ENCODE results near the gene APBA2.
"Not testable (repeated sequence)": the region's sequence is repeated elsewhere in the genome, so short reads cannot be mapped to it uniquely, and the experiment has no call there.

The APBA2 gene

DNA sequence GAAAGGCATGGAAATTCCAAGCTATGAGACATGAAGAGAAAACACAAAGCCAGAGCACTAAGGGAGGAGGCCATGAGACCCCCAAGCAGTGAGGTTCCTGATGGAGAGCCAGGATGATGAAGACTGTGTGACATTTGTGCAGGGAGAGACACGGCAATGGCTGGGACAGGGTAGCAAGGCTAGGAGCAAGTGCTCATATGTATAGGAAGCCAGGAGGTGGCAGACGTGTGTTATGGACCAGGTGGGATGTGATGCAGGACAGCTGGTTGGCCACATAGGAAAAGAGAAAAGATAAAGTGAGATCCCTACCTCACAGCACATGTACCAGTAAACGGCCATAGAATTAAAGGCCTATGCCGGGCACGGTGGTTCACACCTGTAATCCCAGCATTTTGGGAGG is 112.7 kb downstream of the APBA2 start:
- no peak for DNase-seq (ENCODE audit: low spot score)

DNA sequence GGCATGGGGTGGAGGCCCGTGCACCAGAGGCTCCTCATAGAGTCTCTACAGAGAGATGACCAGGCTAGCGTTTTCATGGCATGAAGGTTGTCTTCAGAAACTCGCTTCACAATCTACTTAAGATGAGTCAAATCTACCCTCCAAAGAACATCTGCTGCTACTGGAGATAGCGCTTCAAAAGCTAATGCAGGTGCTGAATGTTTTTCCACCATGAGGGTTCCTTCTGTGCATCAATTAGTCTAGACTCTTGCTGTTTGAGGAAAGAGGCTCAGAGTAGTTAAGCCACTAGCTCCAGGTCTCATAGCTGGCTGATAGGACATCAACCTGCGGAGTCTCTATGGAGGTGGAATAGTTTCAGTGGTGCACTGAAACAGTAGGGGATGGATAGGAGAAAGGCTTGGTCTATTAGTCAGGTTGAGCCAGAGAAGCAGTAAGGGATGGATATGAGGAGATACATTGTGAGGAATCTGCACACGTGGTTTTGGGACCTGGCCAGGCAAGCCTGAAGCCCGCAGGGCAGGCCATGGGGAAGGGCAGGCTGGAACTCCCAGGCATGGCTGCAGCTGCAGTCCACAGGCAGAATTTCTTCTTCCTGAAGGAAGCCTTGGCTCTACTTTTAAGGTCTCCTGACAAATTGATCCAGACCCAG is 117.5 kb downstream of the APBA2 start:
- DNase-seq (ENCODE audit: low spot score), result no peak

DNA sequence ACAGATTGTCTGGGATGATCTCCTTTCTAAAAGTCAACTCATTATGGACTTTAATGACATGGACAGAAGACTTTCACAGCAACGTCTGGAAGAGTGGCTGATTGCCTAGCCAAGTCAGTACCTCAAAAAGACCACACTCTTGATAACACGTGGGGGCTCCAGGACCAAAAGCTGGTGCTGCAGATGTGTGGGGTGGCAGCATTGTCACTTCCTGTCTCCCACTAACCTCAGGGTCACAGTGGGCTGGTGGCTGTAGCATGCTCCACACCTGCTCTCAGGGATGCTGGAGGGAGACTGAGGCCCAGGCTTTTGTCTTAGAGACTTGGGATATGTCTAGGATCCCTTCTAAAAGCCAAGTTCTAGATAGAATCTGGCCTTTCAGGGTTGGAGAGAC is 118.1 kb downstream of the APBA2 start:
- no peak for DNase-seq (ENCODE audit: low spot score)

DNA sequence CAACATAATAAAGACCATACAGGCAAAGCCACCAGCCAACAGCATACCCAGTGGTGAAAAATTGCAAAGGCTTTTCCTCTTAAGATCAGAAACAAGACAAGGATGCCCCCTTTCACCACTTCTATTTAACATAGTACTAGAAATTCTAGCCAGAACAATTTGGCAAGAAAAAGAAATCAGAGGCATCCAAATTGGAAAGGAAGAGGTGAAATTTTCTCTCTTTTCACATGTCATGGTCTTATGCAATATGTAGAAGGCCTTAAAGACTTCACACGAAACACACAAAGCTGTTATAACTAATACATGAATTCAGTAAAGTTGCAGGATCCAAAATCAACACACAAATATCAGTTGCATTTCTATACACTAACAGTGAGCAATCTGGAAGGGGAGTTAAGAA is 120.2 kb downstream of the APBA2 start:
- no peak for DNase-seq (ENCODE audit: low spot score)

DNA sequence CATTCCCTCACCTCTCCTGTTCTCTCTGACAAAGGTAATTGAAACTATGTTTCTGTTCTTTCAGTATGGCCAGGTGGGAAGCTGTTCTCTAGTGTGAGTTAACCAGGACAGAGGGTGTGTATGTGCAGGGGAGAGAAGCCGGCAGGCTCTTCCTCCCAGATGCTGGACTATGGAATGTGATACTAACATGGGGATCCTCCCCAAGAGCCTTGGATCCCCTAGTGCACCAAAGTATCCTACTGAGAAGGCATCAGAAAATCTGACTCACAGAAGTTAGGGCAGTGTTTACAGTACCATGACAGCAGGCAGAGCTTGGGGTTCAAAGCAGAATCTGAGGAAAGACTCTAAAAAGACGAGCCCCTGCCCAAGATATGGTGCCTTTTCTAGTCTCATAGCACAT is 123.1 kb downstream of the APBA2 start:
- no peak for DNase-seq (ENCODE audit: low spot score)

DNA sequence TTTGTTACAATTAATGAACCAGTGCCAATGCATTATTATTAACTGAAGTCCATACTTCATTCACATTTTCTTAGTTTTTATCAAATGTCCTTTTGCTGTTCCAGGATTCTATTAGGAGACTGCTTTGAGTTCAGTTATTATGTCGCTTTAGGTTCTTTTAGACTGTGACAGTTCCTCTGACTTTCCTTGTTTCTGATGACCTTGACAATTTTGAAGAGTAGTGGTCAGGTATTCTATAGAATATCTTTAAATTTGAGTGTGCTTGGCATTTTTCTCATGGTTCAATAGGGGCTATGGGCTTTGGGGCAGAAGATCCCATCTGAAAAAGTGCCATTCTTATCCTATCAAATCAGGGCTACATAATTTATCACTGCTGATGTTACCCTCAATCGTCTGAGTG is 126.3 kb downstream of the APBA2 start:
- DNase-seq (ENCODE audit: low spot score), result no peak

DNA sequence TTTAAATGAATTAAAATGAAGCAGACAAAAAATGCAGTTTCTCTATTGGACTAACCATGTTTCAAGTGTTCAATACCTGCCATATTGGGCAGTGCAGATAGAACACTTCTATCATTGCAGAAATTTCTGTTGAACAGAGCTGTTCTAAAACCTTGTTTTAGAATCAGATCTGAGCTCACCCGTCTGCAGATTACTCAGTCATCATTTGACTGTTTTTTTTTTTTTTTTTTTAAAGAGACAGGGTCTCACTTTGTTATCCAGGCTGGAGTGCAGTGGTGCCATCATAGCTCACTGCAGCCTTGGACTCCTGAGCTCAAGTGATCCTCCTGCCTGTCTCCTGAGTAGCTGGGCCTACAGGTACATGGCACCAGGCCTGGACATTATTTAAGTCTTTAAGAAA is 128.7 kb downstream of the APBA2 start:
- DNase-seq (ENCODE audit: low spot score), result no peak

DNA sequence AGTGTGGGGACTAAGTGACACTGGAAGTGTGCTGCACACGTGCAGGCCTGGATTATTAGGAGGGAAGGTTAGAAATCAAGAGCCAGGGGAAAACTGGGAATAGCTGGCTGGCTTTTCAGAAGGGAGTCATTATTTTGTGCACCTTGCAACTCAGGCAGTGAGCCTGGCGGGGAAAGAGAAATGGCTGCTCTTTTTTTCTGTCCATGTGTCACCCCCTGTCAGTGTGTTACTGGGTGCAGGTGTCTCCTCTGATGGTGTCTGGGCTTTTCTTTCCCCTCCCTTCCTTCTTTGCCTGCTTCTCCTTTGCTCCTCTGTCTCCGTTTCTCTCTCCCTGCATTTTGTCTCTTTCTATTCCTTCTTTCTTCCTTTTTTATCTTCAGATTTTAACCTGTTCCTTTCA is 130.7 kb downstream of the APBA2 start:
- no peak for DNase-seq (ENCODE audit: low spot score)

DNA sequence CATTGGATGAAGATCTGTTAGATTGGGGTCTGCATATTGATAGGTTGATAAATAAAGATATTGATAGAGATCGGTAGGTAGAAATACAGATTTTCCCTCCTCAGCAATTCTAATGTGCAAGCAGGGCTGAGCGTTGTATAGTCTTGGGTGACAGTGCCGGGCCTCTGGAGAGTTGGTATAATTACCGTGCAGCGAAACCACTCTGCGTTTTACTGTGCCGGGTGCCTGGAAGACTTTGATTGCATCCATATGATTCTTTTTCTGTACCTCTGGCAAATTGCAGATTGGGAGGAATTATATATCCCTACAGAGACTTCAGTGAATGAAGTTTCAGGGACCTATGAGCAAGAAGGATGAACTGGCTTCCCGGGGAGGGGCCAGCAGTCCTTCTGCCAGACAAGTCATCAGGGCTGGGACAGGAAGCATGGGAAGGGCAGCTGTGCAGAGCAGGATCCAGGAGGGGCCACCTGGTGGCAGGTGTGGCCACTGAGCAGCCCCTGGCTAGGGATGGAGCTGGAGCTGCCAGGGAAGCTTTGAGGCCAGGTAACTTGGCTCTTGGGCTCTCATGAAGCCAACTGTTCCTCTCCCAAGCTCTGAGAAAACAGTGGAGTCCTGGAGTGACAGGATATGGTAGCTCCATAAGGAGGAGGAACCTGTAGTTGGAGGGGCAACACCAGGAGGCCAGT is 132.5 kb downstream of the APBA2 start:
- peak; percentile 17 for DNase-seq (ENCODE audit: low spot score)

DNA sequence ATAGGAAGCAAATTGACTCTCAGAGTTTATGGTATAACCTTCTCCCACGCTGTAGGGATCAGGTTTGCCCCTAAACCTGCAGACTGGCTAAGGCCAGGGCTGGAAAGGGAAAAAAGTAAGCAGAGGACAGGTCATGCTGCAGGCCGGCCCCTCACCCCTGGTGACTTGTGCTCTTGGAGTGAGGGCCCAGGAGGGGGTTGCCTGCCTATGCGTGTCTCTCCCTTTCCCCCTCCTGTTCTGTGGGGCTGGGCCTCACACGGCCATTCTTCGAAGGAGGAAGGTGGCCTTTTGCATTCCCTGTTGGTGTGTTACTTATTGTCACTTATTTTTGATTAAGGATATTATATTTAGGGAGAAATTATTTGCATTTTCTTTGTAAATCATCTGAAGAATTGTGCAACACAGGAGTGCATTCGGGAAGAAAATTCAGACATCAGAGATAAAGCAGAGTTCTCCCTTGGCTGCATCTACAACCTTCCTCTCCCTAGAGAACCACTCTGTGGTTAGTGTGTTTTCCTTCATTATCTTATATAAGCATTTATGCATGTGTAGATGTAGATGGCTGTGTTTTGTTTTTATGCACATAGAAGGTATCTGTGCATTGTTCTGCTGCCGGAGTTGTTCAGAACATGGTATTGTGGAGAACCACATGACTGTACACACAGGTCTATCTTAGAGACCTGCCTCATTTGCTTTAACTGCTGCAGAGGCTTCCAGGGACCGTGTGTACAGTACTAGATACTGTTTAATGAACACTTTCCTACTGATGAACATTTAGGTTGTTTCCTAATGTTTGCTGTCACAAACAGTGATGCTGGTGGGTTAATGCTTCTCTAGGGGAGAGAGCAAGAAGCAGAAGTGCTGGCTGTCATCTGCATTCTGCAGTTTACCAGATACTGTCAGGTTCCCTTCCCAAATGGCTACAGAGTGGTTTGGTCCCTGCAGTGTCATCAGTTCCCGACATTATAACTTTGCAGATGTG is 133.5 kb downstream of the APBA2 start:
- no peak for DNase-seq (ENCODE audit: low spot score)

DNA sequence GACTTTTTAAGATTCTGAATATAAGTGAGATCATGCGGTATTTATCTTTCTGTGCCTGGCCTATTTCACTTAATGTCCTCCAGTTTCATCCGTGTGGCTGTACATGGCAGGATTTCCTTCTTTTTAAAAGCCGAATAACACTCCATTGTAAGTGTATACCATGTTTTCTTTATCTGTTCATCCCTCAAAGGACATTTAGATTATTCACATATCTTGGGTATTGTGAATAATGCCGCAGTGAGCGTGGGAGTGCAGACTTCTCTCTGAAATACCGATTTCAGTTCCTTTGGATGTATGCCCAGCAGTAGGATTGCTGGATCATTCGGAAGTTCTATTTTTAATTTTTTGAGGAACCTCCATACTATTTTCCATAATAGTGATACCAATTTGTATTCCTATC is 136.1 kb downstream of the APBA2 start:
- no peak for DNase-seq (ENCODE audit: low spot score)

DNA sequence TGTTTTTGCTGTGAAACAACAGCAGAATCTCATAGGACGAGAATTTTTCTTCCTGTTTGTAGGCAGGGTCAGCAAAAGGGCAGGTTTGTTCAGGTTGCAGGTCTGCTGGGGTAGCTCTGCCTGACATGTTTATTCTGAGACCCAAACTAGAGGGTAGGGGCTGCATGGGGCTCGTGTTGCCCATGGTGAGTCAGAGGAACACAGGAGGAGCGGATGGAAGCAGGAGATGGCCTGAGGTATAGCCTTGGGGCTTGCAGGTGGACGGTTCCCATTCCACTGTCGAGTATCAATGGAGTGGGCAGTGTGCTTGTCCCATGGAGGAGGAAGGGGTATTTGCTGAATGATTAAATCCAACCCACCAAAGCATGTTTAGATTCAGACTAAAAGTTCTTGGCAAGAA is 138.9 kb downstream of the APBA2 start:
- DNase-seq (ENCODE audit: low spot score), result no peak

DNA sequence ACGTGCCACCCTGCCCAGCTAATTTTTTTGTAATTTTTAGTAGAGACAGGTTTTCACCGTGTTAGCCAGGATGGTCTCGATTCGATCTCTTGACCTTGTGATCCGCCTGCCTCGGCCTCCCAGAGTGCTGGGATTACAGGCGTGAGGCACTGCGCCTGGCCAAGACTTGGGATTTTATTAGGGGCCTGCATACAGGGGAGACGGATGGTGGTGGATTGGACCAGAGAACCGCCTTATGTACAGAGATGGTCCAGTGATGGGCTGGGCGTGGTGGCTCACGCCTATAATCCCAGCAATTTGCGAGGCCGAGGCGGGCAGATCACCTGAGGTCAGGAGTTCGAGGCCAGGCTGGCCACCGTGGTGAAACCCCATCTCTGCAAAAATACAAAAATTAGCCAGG is 139.6 kb downstream of the APBA2 start:
- not testable (repeated sequence) for DNase-seq (ENCODE audit: low spot score)

DNA sequence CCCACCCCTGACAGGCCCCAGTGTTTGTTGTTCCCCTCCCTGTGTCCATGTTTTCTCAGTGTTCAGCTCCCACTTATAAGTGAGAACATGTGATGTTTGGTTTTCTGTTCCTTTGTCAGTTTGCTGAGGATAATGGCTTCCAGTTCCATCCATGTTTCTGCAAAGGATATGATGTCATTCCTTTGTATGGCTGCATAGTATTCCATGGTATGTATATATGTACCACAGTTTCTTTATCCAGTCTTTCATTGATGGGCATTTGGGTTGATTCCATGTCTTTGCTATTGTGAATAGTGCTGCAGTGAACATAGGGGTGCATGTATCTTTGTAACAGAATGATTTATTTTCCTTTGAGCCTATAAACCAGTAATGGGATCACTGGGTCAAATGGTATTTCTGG is 142.4 kb downstream of the APBA2 start:
- DNase-seq (ENCODE audit: low spot score), result not testable (repeated sequence)

DNA sequence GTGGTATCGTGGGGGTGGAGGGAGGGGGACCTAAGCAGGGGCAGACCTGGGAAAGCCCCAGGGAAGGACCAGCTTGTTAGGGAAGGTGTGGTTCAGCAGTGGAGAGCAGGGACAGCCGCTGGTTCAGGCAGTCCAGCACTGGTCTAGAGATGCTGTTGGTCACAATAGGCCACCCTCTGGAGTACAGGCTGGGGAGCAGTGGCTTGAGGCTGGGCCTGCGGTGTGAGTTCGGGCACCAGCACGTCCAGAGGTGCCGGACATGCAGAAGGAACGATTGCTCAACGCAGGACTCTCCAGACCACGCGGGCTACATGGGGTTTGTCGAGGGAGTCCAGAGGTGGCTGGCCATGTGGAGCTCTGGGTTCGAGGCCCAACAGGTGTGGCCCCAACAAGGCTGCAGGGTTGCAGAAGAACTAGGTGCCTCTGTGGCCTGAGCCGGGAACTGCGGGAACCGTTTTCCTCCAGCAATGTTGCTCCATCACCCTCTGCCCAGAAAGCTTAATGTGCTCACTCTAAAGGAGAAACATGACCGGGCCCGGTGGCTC is 143.9 kb downstream of the APBA2 start:
- DNase-seq (ENCODE audit: low spot score), result no peak

DNA sequence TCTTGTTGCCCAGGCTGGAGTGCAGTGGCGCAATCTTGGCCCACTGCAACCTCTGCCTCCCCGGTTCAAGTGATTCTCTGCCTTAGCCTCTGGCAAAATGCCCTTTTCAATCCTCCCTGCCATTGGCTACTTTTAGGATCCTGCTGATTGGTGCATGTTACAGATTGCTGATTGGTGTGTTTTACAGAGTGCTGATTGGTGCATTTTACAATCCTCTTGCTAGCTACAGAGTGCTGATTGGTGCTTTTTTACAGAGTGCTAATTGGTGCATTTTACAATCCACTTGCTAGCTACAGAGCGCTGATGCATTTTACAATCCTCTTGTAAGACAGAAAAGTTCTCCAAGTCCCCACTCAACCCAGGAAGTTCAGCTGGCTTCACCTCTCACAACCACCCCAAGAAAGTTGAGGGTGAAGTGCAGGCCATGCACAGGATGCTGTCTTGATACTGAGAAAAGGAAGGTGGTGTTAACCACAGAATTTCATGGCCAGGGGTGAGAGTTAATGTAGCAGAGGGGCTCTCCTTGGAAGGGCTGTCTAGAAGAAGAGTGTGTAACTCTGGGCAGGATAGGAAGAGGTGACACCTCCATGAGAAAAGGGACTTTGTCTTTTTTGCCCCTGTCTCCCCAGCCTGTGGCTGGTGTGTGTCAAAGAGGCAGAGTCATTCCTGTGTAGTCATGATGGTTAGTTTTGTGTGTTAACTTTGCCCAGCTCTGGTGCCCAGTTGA is 145.9 kb downstream of the APBA2 start:
- DNase-seq (ENCODE audit: low spot score), result no peak

DNA sequence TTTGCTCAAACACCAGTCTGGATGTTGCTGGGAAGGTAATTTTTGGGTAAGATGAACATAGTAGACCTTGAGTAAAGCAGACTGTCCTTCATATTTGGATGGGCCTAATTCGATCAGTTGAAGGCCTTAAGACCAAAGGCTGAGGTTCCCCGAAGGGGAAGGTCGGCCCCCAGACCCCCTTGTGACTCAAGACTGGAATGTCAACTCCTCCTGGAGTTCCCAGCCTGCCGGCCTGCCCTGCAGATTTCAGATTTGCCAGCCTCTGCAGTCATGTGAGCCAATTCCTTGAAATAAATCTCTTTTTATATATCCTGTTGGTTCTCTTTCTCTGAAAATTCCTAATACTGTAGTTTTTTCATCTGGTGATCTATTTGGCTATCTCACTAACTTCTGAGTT is 146.5 kb downstream of the APBA2 start:
- DNase-seq (ENCODE audit: low spot score), result no peak

DNA sequence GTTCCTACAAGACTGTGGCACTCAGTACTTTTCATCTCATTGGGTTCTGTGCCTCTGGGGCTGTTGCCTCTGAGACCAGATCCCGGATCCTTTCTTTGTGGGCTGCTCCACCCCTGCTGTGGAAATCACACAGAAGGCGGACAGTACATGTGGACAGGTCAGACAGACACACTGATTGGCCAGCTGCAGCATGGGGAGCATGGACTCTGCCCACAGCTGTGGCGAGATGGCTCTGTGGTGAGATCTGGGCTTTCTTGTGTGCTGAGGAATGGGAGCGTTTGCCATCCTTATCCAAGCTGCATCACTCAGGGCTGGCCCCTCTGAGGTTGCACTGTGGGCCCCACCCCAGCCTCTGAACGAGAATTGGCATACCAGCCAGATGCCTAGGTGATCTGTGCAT is 147.0 kb downstream of the APBA2 start:
- no peak for DNase-seq (ENCODE audit: low spot score)

DNA sequence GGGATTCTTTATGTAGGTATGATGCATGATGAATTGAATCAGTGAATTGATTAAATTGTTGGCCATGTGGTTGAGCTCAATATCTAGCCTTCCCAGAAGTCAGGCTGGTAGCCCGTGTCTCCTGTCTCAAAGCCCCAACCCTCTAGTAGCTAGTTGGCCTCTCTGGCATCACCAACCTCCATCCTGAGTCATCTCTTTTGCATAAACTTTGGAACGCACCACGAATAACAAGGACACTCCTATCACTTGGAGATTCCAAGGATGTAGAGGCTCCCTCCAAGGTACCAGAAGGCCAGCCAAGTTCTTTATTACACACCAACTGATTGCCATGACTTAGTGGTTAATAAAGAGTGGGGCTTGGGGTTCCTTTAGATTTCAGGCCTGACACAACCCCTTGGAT is 148.4 kb downstream of the APBA2 start:
- no peak for DNase-seq (ENCODE audit: low spot score)

DNA sequence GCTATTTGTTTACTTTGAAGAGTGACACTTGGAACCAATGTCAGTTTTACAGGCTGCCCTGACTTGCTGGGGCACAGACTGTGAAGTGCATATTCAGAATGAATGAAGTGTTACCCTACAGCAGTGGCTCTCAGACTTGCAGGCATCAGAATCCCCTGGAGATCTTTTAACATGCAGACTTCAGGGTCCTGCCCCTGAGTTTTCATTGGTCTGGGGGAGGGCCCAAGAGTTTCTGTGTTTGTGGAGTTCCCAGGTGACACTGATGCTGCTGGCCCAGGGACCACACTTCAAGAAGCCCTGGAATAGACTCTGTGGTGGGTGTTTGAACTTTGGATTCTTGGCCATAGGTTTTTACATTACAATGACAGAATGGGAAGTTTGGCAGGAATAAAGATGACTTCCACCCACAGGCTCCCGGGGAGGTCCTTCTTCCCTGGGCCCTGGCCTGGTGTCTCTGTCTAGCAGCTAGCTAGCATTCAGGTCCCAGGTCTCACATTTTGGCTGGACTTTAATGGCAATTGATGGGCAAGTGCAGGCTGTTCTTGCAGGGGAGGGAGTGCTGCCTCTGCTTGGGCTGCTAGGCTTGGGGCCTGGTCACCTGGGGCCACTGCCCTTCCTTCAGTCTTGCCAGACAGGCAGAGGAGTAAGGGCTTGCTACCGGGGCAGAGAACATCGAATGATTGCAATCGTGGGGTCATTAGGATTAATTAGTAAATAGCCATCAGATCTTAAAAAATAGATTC is 149.0 kb downstream of the APBA2 start:
- DNase-seq (ENCODE audit: low spot score), result no peak

All from SW480 (cell line).